GM23248 (cell line): ENCODE data around the gene CBY2.

ENCODE experiments used
- EZH2 ChIP-seq: fragments of 200-600 bp; sonication (generic); IDR thresholded peaks from 2 replicates; pipeline ENCODE4 v1.6.1; 2018; ENCODE audit warnings: antibody characterized with exemption, mild to moderate bottlenecking; ENCODE audit not compliant: insufficient read depth, poor library complexity, severe bottlenecking
- EZH2phosphoT487 ChIP-seq: fragments of 200-600 bp; sonication (generic); IDR thresholded peaks from 2 replicates; pipeline ENCODE4 v1.6.1; 2018; ENCODE audit warnings: antibody characterized with exemption, moderate library complexity, mild to moderate bottlenecking, low read depth; ENCODE audit not compliant: insufficient read depth

DNA sequence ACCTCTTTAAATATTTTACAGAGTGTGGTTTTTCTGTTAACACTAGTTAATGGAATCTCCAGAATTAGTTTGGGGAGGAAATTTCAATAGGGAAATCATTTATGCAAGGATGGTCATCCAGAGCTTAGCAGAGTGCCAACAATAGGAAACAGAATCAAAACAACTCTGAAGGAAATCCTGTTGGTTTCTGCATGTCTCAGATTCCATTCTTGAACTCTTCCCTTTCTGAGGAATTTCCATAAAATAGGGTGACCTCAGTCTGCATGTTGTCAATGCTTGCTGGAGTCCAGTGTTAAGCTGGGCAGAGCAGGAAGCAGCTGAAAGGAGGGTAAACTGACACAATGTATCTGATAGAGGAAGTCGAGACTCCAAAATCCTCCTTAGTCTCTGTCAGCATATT, 16.9 kb downstream of the CBY2 start:
- TF ChIP-seq EZH2 (no peak), EZH2phosphoT487 (no peak)
